Mucosa of stomach (tissue), 1 donor: ENCODE measurements around the gene PELI3.

Experiments
- H3K27me3 ChIP-seq: one replicate; pipeline ENCODE4 v1.7.0; 2013; ENCODE audit warnings: mild to moderate bottlenecking, low read length; ENCODE audit not compliant: control insufficient read depth, insufficient read depth
- H3K36me3 ChIP-seq: one replicate; pipeline ENCODE4 v1.7.0; 2013; ENCODE audit warnings: low read length; ENCODE audit not compliant: control insufficient read depth, insufficient read depth
- H3K4me1 ChIP-seq: one replicate; pipeline ENCODE4 v1.7.0; 2013; ENCODE audit warnings: mild to moderate bottlenecking, low read length; ENCODE audit not compliant: control insufficient read depth, insufficient read depth
- H3K4me3 ChIP-seq: one replicate; pipeline ENCODE4 v1.7.0; 2013; ENCODE audit warnings: low read length
- H3K9ac ChIP-seq: one replicate; pipeline ENCODE4 v1.7.0; 2013; ENCODE audit warnings: mild to moderate bottlenecking, low read length, moderate library complexity
- H3K9me3 ChIP-seq: one replicate; pipeline ENCODE4 v1.7.0; 2013; ENCODE audit warnings: mild to moderate bottlenecking, low read length, moderate library complexity; ENCODE audit not compliant: control insufficient read depth
- donor health status: Pancreatic carcinoma.

The PELI3 gene

DNA sequence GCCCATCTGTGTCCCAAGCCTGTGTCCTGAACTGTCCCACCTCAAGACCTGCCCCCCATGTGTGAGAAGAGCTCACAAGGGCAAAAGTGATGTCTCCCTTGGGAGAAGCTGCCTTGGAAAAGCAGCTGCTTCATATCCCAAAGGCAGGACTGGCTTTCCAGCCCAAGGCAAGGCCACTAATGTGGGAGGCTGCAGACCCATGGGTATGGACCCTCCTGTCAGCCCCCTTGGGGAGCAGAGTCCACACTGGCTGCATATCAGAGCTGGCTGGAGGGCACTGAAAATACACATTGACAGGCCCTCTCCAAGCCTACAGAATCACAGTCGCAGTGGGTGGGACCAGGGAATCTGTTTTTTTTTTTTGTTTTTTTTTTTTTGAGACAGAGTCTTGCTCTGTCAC lies 2.7 kb downstream of the PELI3 start:
- H3K36me3 ChIP-seq = no peaks in the 10 kb centered on the region
- no peaks in the 10 kb centered on the region for H3K27me3 ChIP-seq
- no peaks in the 10 kb centered on the region for H3K9me3 ChIP-seq
- H3K9ac ChIP-seq = no peak overlapping the region
- H3K4me1 ChIP-seq = peaks cover 15% of the 10 kb centered on the region
- H3K4me3 ChIP-seq = no peak overlapping the region

DNA sequence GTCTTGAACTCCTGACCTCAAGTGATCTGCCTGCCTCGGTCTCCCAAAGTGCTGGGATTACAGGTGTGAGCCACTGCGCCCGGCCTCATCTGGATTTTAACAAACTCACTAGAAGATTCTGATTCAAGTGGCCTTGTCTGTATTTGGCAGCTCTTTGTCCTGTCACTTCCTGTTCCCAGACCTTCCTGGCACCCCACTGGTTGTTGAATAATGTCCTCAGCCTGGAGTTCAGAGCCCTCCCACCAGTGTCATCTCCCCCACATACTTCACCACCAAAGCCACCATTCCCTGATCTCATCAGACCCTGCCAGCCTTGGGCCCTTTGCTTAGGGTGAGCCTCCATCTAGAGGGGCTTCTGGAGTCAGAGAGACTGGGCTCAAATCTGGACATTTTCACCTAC lies 3.3 kb downstream of the PELI3 start:
- H3K4me1 ChIP-seq = peaks cover 15% of the 10 kb centered on the region
- no peak overlapping the region for H3K9ac ChIP-seq
- no peaks in the 10 kb centered on the region for H3K27me3 ChIP-seq
- no peaks in the 10 kb centered on the region for H3K36me3 ChIP-seq
- no peaks in the 10 kb centered on the region for H3K9me3 ChIP-seq
- no peak overlapping the region for H3K4me3 ChIP-seq

GRCh38 chr11:66471142-66471541 lies 4.4 kb downstream of the PELI3 start:
- peaks cover 11% of the 10 kb centered on the region for H3K4me1 ChIP-seq
- no peaks in the 10 kb centered on the region for H3K9me3 ChIP-seq
- H3K36me3 ChIP-seq = no peaks in the 10 kb centered on the region
- no peak overlapping the region for H3K9ac ChIP-seq
- H3K27me3 ChIP-seq = no peaks in the 10 kb centered on the region
- H3K4me3 ChIP-seq = no peak overlapping the region

- Histone ChIP-seq H3K9ac (no peak overlapping the region), H3K9me3 (no peaks in the 10 kb centered on the region), H3K36me3 (no peaks in the 10 kb centered on the region), H3K4me3 (no peak overlapping the region), H3K4me1 (peaks cover 11% of the 10 kb centered on the region), H3K27me3 (no peaks in the 10 kb centered on the region)
Measured at GRCh38 chr11:66472054-66472453, 5.3 kb downstream of the PELI3 start.

- Histone ChIP-seq H3K4me3 (no peak overlapping the region), H3K36me3 (no peaks in the 10 kb centered on the region)
Measured at GRCh38 chr11:66473167-66473566, 6.5 kb downstream of the PELI3 start.

GRCh38 chr11:66473608-66474515 lies 7.2 kb downstream of the PELI3 start:
- Histone ChIP-seq H3K27me3 (no peaks in the 10 kb centered on the region), H3K36me3 (no peaks in the 10 kb centered on the region), H3K9ac (no peak overlapping the region), H3K4me3 (no peak overlapping the region), H3K9me3 (no peaks in the 10 kb centered on the region), H3K4me1 (no peaks in the 10 kb centered on the region)

More at GRCh38 chr11:66473167-66473566, 6.5 kb downstream of the PELI3 start:
- Histone ChIP-seq H3K9ac (no peak overlapping the region), H3K4me1 (peaks cover under 1% of the 10 kb centered on the region), H3K27me3 (no peaks in the 10 kb centered on the region), H3K9me3 (no peaks in the 10 kb centered on the region)

DNA sequence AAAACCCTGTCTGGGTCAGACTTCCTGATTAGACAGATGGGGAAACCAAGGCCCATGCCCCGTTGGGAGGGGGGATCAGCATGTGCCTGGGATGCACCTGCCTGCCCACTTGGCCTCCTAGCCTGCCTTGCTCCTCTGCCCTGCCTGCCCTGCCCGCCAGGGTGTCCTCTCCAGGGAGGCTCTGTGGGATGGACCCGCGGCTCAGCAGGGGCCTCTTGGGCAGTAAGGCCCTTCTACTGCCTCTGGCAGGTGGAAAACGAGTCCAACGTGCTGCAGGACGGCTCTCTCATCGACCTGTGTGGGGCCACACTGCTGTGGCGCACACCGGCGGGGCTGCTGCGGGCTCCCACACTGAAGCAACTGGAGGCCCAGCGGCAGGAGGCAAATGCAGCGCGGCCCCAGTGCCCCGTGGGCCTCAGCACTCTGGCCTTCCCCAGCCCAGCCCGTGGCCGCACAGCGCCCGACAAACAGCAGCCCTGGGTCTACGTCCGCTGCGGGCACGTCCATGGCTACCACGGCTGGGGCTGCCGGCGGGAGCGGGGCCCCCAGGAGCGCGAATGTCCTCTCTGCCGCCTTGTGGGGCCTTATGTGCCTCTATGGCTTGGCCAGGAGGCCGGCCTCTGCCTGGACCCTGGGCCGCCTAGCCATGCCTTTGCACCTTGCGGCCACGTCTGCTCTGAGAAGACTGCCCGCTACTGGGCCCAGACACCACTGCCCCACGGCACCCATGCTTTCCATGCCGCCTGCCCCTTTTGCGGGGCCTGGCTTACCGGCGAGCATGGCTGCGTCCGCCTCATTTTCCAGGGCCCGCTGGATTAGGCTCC lies 8.9 kb downstream of the PELI3 start:
- H3K27me3 ChIP-seq = no peaks in the 10 kb centered on the region
- H3K9ac ChIP-seq = no peak overlapping the region
- peaks cover 8% of the 10 kb centered on the region for H3K4me1 ChIP-seq

DNA sequence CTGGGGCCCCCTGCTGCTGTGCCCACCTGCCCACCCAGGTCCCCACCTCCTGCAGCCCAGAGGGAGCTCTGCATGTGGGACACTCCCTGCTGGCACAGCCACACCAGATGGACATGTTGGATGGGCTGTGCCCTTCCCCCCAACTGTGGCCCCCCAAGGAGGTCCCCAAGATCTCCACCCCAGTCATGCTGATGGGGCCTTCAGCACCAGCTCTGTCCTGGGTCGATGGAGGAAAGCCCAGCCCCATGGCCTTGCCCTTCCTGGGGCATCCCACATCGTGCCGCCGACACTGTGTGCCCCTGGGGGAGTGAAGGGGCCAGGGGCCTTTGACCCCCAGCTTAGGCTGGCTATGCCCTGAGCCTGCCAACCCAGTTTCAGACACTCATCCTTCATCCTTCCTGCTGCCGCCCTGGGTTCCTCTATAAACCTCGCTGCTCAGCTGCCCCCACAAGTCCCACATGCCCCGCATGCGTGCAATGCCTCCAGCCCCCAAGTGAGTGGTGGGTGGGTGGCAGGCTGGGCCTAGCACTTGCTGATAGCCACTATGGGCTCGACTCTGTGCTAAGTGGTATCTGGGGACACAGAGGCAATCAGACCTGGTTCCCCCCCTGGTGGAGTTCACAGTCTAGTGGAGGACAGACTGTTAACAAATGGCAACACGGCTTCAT lies 9.6 kb downstream of the PELI3 start:
- Histone ChIP-seq H3K4me3 (no peak overlapping the region), H3K9ac (no peak overlapping the region), H3K36me3 (no peaks in the 10 kb centered on the region), H3K4me1 (peaks cover 15% of the 10 kb centered on the region), H3K9me3 (no peaks in the 10 kb centered on the region), H3K27me3 (no peaks in the 10 kb centered on the region)

More for the DNA sequence above, 8.9 kb downstream of the PELI3 start:
- no peak overlapping the region for H3K4me3 ChIP-seq
- H3K36me3 ChIP-seq = no peaks in the 10 kb centered on the region
- no peaks in the 10 kb centered on the region for H3K9me3 ChIP-seq

- Histone ChIP-seq H3K36me3 (no peaks in the 10 kb centered on the region), H3K27me3 (no peaks in the 10 kb centered on the region), H3K4me1 (peaks cover 15% of the 10 kb centered on the region), H3K9me3 (no peaks in the 10 kb centered on the region), H3K4me3 (no peak overlapping the region), H3K9ac (no peak overlapping the region)
Measured at GRCh38 chr11:66476841-66477251, 10.1 kb downstream of the PELI3 start.

GRCh38 chr11:66477263-66478201 lies 10.8 kb downstream of the PELI3 start:
- Histone ChIP-seq H3K4me3 (no peak overlapping the region), H3K9ac (no peak overlapping the region), H3K4me1 (peaks cover 15% of the 10 kb centered on the region), H3K36me3 (no peaks in the 10 kb centered on the region), H3K9me3 (no peaks in the 10 kb centered on the region), H3K27me3 (no peaks in the 10 kb centered on the region)

GRCh38 chr11:66478729-66479393 lies 12.2 kb downstream of the PELI3 start:
- no peaks in the 10 kb centered on the region for H3K36me3 ChIP-seq
- H3K9me3 ChIP-seq = no peaks in the 10 kb centered on the region
- peaks cover 15% of the 10 kb centered on the region for H3K4me1 ChIP-seq
- H3K4me3 ChIP-seq = peak overlapping the region; percentile 65
- peak overlapping the region; percentile 79 for H3K9ac ChIP-seq
- no peaks in the 10 kb centered on the region for H3K27me3 ChIP-seq
